B cell (primary cell): Measurements from ENCODE around the gene FAM111A. TPM values are rescaled to one million over a fixed set of nuclear protein-coding genes. Genes with fewer than 3 reads are reported as not detected.

Experiments used
- polyA plus RNA-seq: library from polyadenylated mRNA; depleted of rRNA; stranded (reverse); fragments of >200 nt; gene quantifications from 2 replicates; pipeline ENCODE4 v1.2.3, GENCODE V29; 2012
- total RNA-seq, 2 donors: library from RNA; stranded (reverse); fragments of 120-200 nt in 1 of 2; gene quantifications; 1 replicate in 1 of 2; 2 replicates in 1 of 2; pipeline versions ENCODE4 v1.2.3 to v1.2.4, GENCODE V29; 2013 to 2022

FAM111A gene
- total and polyA plus RNA-seq, 2 donors (not counting 1 experiment from before 2014, with no cell fraction given): 57.0 to 120 TPM

Other genes with a start within 250 kb of the FAM111A start
- gene GLYATL1, start 203.4 kb upstream of the FAM111A start, total RNA-seq: not detected in 2 replicates
- gene GLYATL1, start 203.4 kb upstream of the FAM111A start, polyA plus RNA-seq: 0.09 TPM in 1 of 2 replicates, not detected in the other
- not detected in 2 replicates for gene GLYATL1B, start 56.5 kb upstream of the FAM111A start, total RNA-seq
- gene GLYATL1B, start 56.5 kb upstream of the FAM111A start, polyA plus RNA-seq: not detected in 2 replicates
- 148 and 155 TPM in 2 replicates for gene FAM111B, start 35.6 kb upstream of the FAM111A start, total RNA-seq
- gene FAM111B, start 35.6 kb upstream of the FAM111A start, polyA plus RNA-seq: 2.5 and 3.6 TPM in 2 replicates
- gene DTX4, start 29.3 kb downstream of the FAM111A start, total RNA-seq: 41.0 and 43.3 TPM in 2 replicates
- gene DTX4, start 29.3 kb downstream of the FAM111A start, polyA plus RNA-seq: 10.7 and 11.7 TPM in 2 replicates
- gene MPEG1, start 70.1 kb downstream of the FAM111A start, total RNA-seq: 151 TPM in 2 replicates
- 13.5 and 27.7 TPM in 2 replicates for gene MPEG1, start 70.1 kb downstream of the FAM111A start, polyA plus RNA-seq
- 0.12 TPM in 1 of 2 replicates, not detected in the other for gene OR5AN1, start 216.0 kb downstream of the FAM111A start, total RNA-seq
- 0.17 TPM in 1 of 2 replicates, not detected in the other for gene OR5AN1, start 216.0 kb downstream of the FAM111A start, polyA plus RNA-seq